GM23338 (cell line): ENCODE measurements around the gene SCYGR4. TPM values are rescaled to one million over a fixed set of nuclear protein-coding genes. Genes with fewer than 3 reads are reported as not detected.

ENCODE experiments used
- ATAC-seq: fragments of 200-7000 bp; cut with Tn5 transposase; 3 replicates; pipeline ENCODE4 v1.9.1; 2020
- DNase-seq: peaks from one replicate; pipeline ENCODE4 v3.0.0-alpha.2; 2015; ENCODE audit warnings: low spot score
- H2AFZ ChIP-seq: fragments of 200-600 bp; sonication (generic); 2 replicates; pipeline ENCODE4 v1.8.0; 2016; ENCODE audit warnings: antibody characterized with exemption, mild to moderate bottlenecking, moderate library complexity
- H3F3A ChIP-seq: fragments of 200-600 bp; sonication (generic); replicated peaks from 2 replicates; pipeline ENCODE4 v1.8.0; 2017; ENCODE audit warnings: antibody characterized with exemption, mixed run types, low read depth
- H3K27ac ChIP-seq: fragments of 200-600 bp; sonication (generic); 2 replicates; pipeline ENCODE4 v1.6.1; 2016; ENCODE audit warnings: low read depth
- H3K27me3 ChIP-seq: fragments of 200-600 bp; sonication (generic); 2 replicates; pipeline ENCODE4 v1.8.0; 2016; ENCODE audit warnings: mild to moderate bottlenecking, mixed run types, moderate library complexity; ENCODE audit not compliant: insufficient read depth
- H3K36me3 ChIP-seq: fragments of 200-600 bp; sonication (generic); 2 replicates; pipeline ENCODE4 v1.8.0; 2016; ENCODE audit warnings: mild to moderate bottlenecking; ENCODE audit not compliant: insufficient read depth
- H3K4me1 ChIP-seq: fragments of 200-600 bp; sonication (generic); 2 replicates; pipeline ENCODE4 v1.8.0; 2016; ENCODE audit warnings: mild to moderate bottlenecking, moderate library complexity; ENCODE audit not compliant: insufficient read depth
- H3K4me2 ChIP-seq: fragments of 200-600 bp; sonication (generic); 2 replicates; pipeline ENCODE4 v1.7.1; 2017; ENCODE audit warnings: mixed run types
- H3K4me3 ChIP-seq: fragments of 200-600 bp; sonication (generic); 2 replicates; pipeline ENCODE4 v1.6.1; 2016; ENCODE audit warnings: mixed run types
- H3K79me2 ChIP-seq: fragments of 200-600 bp; sonication (generic); replicated peaks from 2 replicates; pipeline ENCODE4 v1.8.0; 2017; ENCODE audit warnings: mild to moderate bottlenecking; ENCODE audit not compliant: insufficient read depth
- H3K9me2 ChIP-seq: fragments of 200-600 bp; sonication (generic); 2 replicates; pipeline ENCODE4 v1.8.0; 2017; ENCODE audit not compliant: insufficient read depth
- H4K20me1 ChIP-seq: fragments of 200-600 bp; sonication (generic); replicated peaks from 2 replicates; pipeline ENCODE4 v1.8.0; 2017; ENCODE audit warnings: mild to moderate bottlenecking; ENCODE audit not compliant: insufficient read depth
- H3K27ac Mint-ChIP-seq: 2 replicates; pipeline ENCODE4 v1.8.0; 2020; ENCODE audit warnings: inconsistent platforms, mild to moderate bottlenecking, moderate library complexity, mixed read lengths
- H3K27me3 Mint-ChIP-seq: 3 replicates; pipeline ENCODE4 v1.8.0; 2022; ENCODE audit warnings: low read depth, mild to moderate bottlenecking, moderate library complexity, mixed read lengths, inconsistent platforms; ENCODE audit not compliant: insufficient read depth, poor library complexity
- H3K36me3 Mint-ChIP-seq: 3 replicates; pipeline ENCODE4 v1.8.0; 2021; ENCODE audit warnings: low read depth, mild to moderate bottlenecking, inconsistent platforms, moderate library complexity, mixed read lengths
- H3K4me1 Mint-ChIP-seq: 3 replicates; pipeline ENCODE4 v1.8.0; 2020; ENCODE audit warnings: mild to moderate bottlenecking, inconsistent platforms, mixed read lengths
- H3K4me3 Mint-ChIP-seq: 3 replicates; pipeline ENCODE4 v1.8.0; 2021; ENCODE audit warnings: moderate library complexity, mild to moderate bottlenecking, inconsistent platforms, mixed read lengths
- H3K9me3 Mint-ChIP-seq: 3 replicates; pipeline ENCODE4 v1.8.0; 2020; ENCODE audit warnings: moderate library complexity, mild to moderate bottlenecking, inconsistent platforms, mixed read lengths
- ETS1 ChIP-seq: IDR thresholded peaks from 2 replicates; pipeline ENCODE4 v1.6.1; 2016; ENCODE audit warnings: antibody characterized with exemption
- EZH2 ChIP-seq: fragments of 200-600 bp; sonication (generic); IDR thresholded peaks from one replicate; pipeline ENCODE4 v1.8.0; 2017; ENCODE audit warnings: antibody characterized with exemption, mild to moderate bottlenecking, low read depth; ENCODE audit not compliant: unreplicated experiment
- EZH2phosphoT487 ChIP-seq: fragments of 200-600 bp; sonication (generic); IDR thresholded peaks from one replicate; pipeline ENCODE4 v1.8.1; 2018; ENCODE audit warnings: antibody characterized with exemption; ENCODE audit not compliant: unreplicated experiment
- JUNB ChIP-seq: IDR thresholded peaks from one replicate; pipeline ENCODE4 v1.6.1; 2016; ENCODE audit warnings: antibody characterized with exemption; ENCODE audit not compliant: unreplicated experiment
- NANOG ChIP-seq: IDR thresholded peaks from 2 replicates; pipeline ENCODE4 v1.6.1; 2016; ENCODE audit warnings: antibody characterized with exemption, borderline replicate concordance
- POLR2AphosphoS5 ChIP-seq: IDR thresholded peaks from 2 replicates; pipeline ENCODE4 v1.6.1; 2016; ENCODE audit warnings: antibody characterized with exemption, low read depth
- STAT1 ChIP-seq: IDR thresholded peaks from one replicate; pipeline ENCODE4 v1.6.1; 2016; ENCODE audit warnings: antibody characterized with exemption; ENCODE audit not compliant: unreplicated experiment
- ZNF114 ChIP-seq: fragments of 250-450 bp; sonication (Bioruptor Pico); IDR thresholded peaks from 2 replicates; pipeline ENCODE4 v1.5.0; 2020; ENCODE audit warnings: mild to moderate bottlenecking, moderate library complexity
- ZNF331 ChIP-seq: fragments of 250-450 bp; sonication (Bioruptor Pico); IDR thresholded peaks from 2 replicates; pipeline ENCODE4 v1.5.0; 2020; ENCODE audit warnings: low read depth, mild to moderate bottlenecking, moderate library complexity
- ZNF462 ChIP-seq: fragments of 250-450 bp; sonication (Bioruptor Pico); IDR thresholded peaks from 2 replicates; pipeline ENCODE4 v1.5.0; 2020; ENCODE audit warnings: mild to moderate bottlenecking, moderate library complexity
- polyA plus RNA-seq: library from polyadenylated mRNA; unstranded; fragments of >200 nt; fragmentation: Nextera tagmentation; extraction: Ambion mirVana; gene quantifications from 2 replicates; pipeline ENCODE4 v1.2.1, GENCODE V29; 2016
- total RNA-seq: library from RNA; depleted of rRNA; stranded (reverse); fragments of >200 nt; shearing (Covaris generic); gene quantifications from 2 replicates; pipeline ENCODE4 v1.2.3, GENCODE V29; 2014

SCYGR4 gene
- total and polyA plus RNA-seq, 2 experiments from 2014 or later: not detected

GRCh38 chr2:227579791-227580190, 37.5 kb upstream of the SCYGR4 start (continued):
- TF ChIP-seq ZNF462 (no peak), ETS1 (no peak), NANOG (no peak), JUNB (no peak), STAT1 (no peak), ZNF114 (CRISPR knock-in tag) (no peak)

- no peaks in the 10 kb centered on the region for H3K27me3 Mint-ChIP-seq
- ATAC-seq (no peak), DNase-seq (no peak)
- H3K4me2 ChIP-seq: no peak overlapping the region
- H3K27me3 ChIP-seq: no peaks in the 10 kb centered on the region
- peaks cover under 1% of the 10 kb centered on the region; the same call in 1 of the 3 replicates for H3K4me1 Mint-ChIP-seq
- H3F3A ChIP-seq: no peaks in the 10 kb centered on the region
- H3K27ac ChIP-seq: no peak overlapping the region
- H3K4me1 ChIP-seq: no peaks in the 10 kb centered on the region
- no peaks in the 10 kb centered on the region for H3K9me2 ChIP-seq
- H3K36me3 ChIP-seq: peaks cover 4% of the 10 kb centered on the region; the same call in 1 of the 2 replicates
- H3K4me3 Mint-ChIP-seq: no peak overlapping the region
- no peaks in the 10 kb centered on the region for H3K79me2 ChIP-seq
- no peak overlapping the region for H3K4me3 ChIP-seq
- H2AFZ ChIP-seq: no peak overlapping the region
- no peak overlapping the region for H3K27ac Mint-ChIP-seq
- no peaks in the 10 kb centered on the region for H4K20me1 ChIP-seq
- peaks cover 13% of the 10 kb centered on the region for H3K9me3 Mint-ChIP-seq
- H3K36me3 Mint-ChIP-seq: peaks cover 12% of the 10 kb centered on the region
- no peak for TF ChIP-seq ZNF331 (CRISPR knock-in tag)
- no peak for TF ChIP-seq POLR2AphosphoS5
- no peak for TF ChIP-seq EZH2phosphoT487
- TF ChIP-seq ZNF462: no peak
- TF ChIP-seq EZH2: no peak
- TF ChIP-seq ZNF114 (CRISPR knock-in tag): no peak
These were observed 34.9 kb upstream of the SCYGR4 start for GRCh38 chr2:227582369-227582768.
